Colonic mucosa (tissue), 4 donors: ENCODE data around the gene PUSL1. TPM values are rescaled to one million over a fixed set of nuclear protein-coding genes. Genes with fewer than 3 reads are reported as not detected.

Experiments
- DNase-seq: peaks from one replicate; pipeline ENCODE4 v3.0.0-alpha.2; 2020
- H3K27ac ChIP-seq: fragments of 200-600 bp; one replicate; pipeline ENCODE4 v1.8.0; 2021
- H3K27me3 ChIP-seq: fragments of 200-600 bp; one replicate; pipeline ENCODE4 v1.8.0; 2021
- H3K36me3 ChIP-seq: fragments of 200-600 bp; one replicate; pipeline ENCODE4 v1.8.0; 2021
- H3K4me1 ChIP-seq: fragments of 200-600 bp; one replicate; pipeline ENCODE4 v1.8.0; 2021; ENCODE audit warnings: mild to moderate bottlenecking
- H3K4me3 ChIP-seq: fragments of 200-600 bp; one replicate; pipeline ENCODE4 v1.8.0; 2021
- H3K9ac ChIP-seq, 2 donors: one replicate each; pipeline ENCODE4 v1.7.0; 2013; ENCODE audit warnings: control low read depth in 2 of 2, low read depth in 2 of 2, low read length in 2 of 2
- H3K9me3 ChIP-seq: fragments of 200-600 bp; one replicate; pipeline ENCODE4 v1.8.0; 2021
- CTCF ChIP-seq: fragments of 200-600 bp; IDR thresholded peaks from one replicate; pipeline ENCODE4 v1.8.0; 2022; ENCODE audit warnings: antibody characterized with exemption, mild to moderate bottlenecking
- intact Hi-C: fragments of 100-400 bp; cut with DNase I; formaldehyde crosslinking; loops from one replicate; pipeline ENCODE4 v1.14.1; 2022
- total RNA-seq, 2 donors: library from RNA; stranded (reverse); fragmentation: NEBNext Ultra II Directional in 1 of 2; extraction: Animal tissue kit (Norgen Biotek cat#: 25700) in 1 of 2; gene quantifications; one replicate each; pipeline ENCODE4 v1.2.1, GENCODE V29; 2021
- donor health status: healthy.
- donor health status: DM: no; HTN: no; CAD: no.
- donor health status: DM: no; HTN: no; CAD: no.

Gene PUSL1
- total RNA-seq, 2 donors from 2014 or later, result 14.3 to 35.8 TPM

- Histone ChIP-seq H3K9ac (peak overlapping the region; percentile 26 to 69), H3K4me3 (peak overlapping the region; percentile 31), H3K27ac (peak overlapping the region; percentile 75), H3K9me3 (no peaks in the 10 kb centered on the region), H3K4me1 (no peaks in the 10 kb centered on the region), H3K27me3 (peaks cover 30% of the 10 kb centered on the region), H3K36me3 (no peaks in the 10 kb centered on the region)
- DNase-seq, result no peak
- no peak for TF ChIP-seq CTCF
- intact Hi-C loops, result no loop called here
Measured at GRCh38 chr1:1357871-1358432, 49.6 kb downstream of the PUSL1 start.

- intact Hi-C loops, result no loop called here
- DNase-seq, result peak; percentile 67
- no peaks in the 10 kb centered on the region for H3K4me1 ChIP-seq
- peaks cover 23% of the 10 kb centered on the region for H3K27me3 ChIP-seq
- peak within 1 kb of the TSS; percentile 31 for H3K4me3 ChIP-seq
- H3K36me3 ChIP-seq, result no peaks in the 10 kb centered on the region
- H3K27ac ChIP-seq, result peak within 1 kb of the TSS; percentile 75
- no peak for TF ChIP-seq CTCF
- H3K9me3 ChIP-seq, result no peaks in the 10 kb centered on the region
- peak within 1 kb of the TSS; percentile 61 to 69 for H3K9ac ChIP-seq
Measured at GRCh38 chr1:1358433-1359271, 50.3 kb downstream of the PUSL1 start, which contains the start of gene MXRA8. TSS of gene MXRA8 (minus strand) at chr1:1358555. CDS start at chr1:1358504, 51 bp downstream.

GRCh38 chr1:1359308-1359663 is 50.9 kb downstream of the PUSL1 start:
- H3K4me3 ChIP-seq, result no peak overlapping the region
- intact Hi-C loops, result no loop called here
- H3K4me1 ChIP-seq, result no peaks in the 10 kb centered on the region
- peak overlapping the region; percentile 75 for H3K27ac ChIP-seq
- no peak for TF ChIP-seq CTCF
- peak overlapping the region in 1 of 2 donors; percentile 61 for H3K9ac ChIP-seq
- no peaks in the 10 kb centered on the region for H3K36me3 ChIP-seq
- no peaks in the 10 kb centered on the region for H3K9me3 ChIP-seq
- peaks cover 17% of the 10 kb centered on the region for H3K27me3 ChIP-seq
- peak; percentile 18 for DNase-seq

- Histone ChIP-seq H3K9ac (peak overlapping the region; percentile 33 to 61), H3K27me3 (peaks cover 11% of the 10 kb centered on the region), H3K27ac (peak overlapping the region; percentile 75), H3K9me3 (no peaks in the 10 kb centered on the region), H3K4me1 (no peaks in the 10 kb centered on the region), H3K4me3 (no peak overlapping the region), H3K36me3 (no peaks in the 10 kb centered on the region)
- intact Hi-C loops, result no loop called here
- DNase-seq, result peak; percentile 24
- TF ChIP-seq CTCF, result no peak
Measured at GRCh38 chr1:1359664-1360468, 51.5 kb downstream of the PUSL1 start.

- Histone ChIP-seq H3K27ac (peak overlapping the region; percentile 75), H3K27me3 (peaks cover 5% of the 10 kb centered on the region), H3K36me3 (no peaks in the 10 kb centered on the region), H3K9ac (peak overlapping the region in 1 of 2 donors; percentile 33), H3K4me1 (no peaks in the 10 kb centered on the region), H3K4me3 (no peak overlapping the region), H3K9me3 (no peaks in the 10 kb centered on the region)
- no peak for TF ChIP-seq CTCF
- intact Hi-C loops, result no loop called here
- DNase-seq, result peak; percentile 54
Measured at GRCh38 chr1:1360506-1361169, 52.2 kb downstream of the PUSL1 start.
